H1 (cell line): ENCODE measurements around the gene CCDC12. TPM values are rescaled to one million over a fixed set of nuclear protein-coding genes. Genes with fewer than 3 reads are reported as not detected.

Experiments used
- ASH2L ChIP-seq: fragments of 200-600, 300-600 bp; sonication (generic); IDR thresholded peaks from one replicate; pipeline ENCODE4 v1.7.1; 2017; ENCODE audit warnings: low read length
- ATF2 ChIP-seq: IDR thresholded peaks from 2 replicates; pipeline ENCODE4 v1.6.1; 2012; ENCODE audit warnings: low read length, inconsistent platforms
- KDM4A ChIP-seq: IDR thresholded peaks from one replicate; pipeline ENCODE4 v1.7.1; 2012; ENCODE audit warnings: low read depth, mild to moderate bottlenecking, moderate library complexity, low read length, inconsistent platforms; ENCODE audit not compliant: severe bottlenecking
- POLR2A ChIP-seq, 2 experiments: IDR thresholded peaks; 1 replicate in 1 of 2; 2 replicates in 1 of 2; pipeline ENCODE4 v1.6.1; 2011; ENCODE audit warnings: low read depth in 2 of 2, low read length in 2 of 2, mild to moderate bottlenecking in 2 of 2; ENCODE audit errors: control extremely low read depth in 1 of 2
- RAD21 ChIP-seq, 2 experiments: IDR thresholded peaks in 1 of 2; conservative IDR thresholded peaks in 1 of 2; 2 replicates each; pipeline ENCODE4 v1.6.1; 2011; ENCODE audit warnings: low read depth in 2 of 2, low read length in 2 of 2, improper control_type of control experiment in 1 of 2, inconsistent platforms in 1 of 2, mild to moderate bottlenecking in 1 of 2, moderate library complexity in 1 of 2
- SAP30 ChIP-seq: fragments of 300-600 bp; sonication (generic); IDR thresholded peaks from 2 replicates; pipeline ENCODE4 v1.7.1; 2012; ENCODE audit warnings: low read length, moderate library complexity, mild to moderate bottlenecking, inconsistent platforms; ENCODE audit not compliant: insufficient read depth, insufficient replicate concordance
- USF2 ChIP-seq: IDR thresholded peaks from 2 replicates; pipeline ENCODE4 v1.6.1; 2011; ENCODE audit warnings: low read length, improper control_type of control experiment
- polyA plus RNA-seq, 7 experiments: library from polyadenylated mRNA; depleted of rRNA in 3 of 7; stranded (reverse) in 5 of 7; unstranded in 2 of 7; fragments of >200 nt in 5 of 7; fragments of 200-250 nt in 2 of 7; gene quantifications; 1 replicate in 5 of 7; 2 replicates in 1 of 7; 4 replicates in 1 of 7; pipeline versions ENCODE4 v1.2.1 to v1.2.3, GENCODE V29; 2011 to 2013; ENCODE audit warnings: missing spikeins in 2 of 7, mixed read lengths in 2 of 7
- total RNA-seq: library from RNA; stranded (reverse); fragmentation: NEBNext Ultra II Directional; extraction: Animal tissue kit (Norgen Biotek cat#: 25700); gene quantifications from 2 replicates; pipeline ENCODE4 v1.2.1, GENCODE V29; 2021

Gene CCDC12
- total and polyA plus RNA-seq, 2 of the 8 experiments (the other 6 are each of a cell fraction or from before 2014, with no cell fraction given): 29.5 to 41.3 TPM

GRCh38 chr3:46978985-46979944, 2.7 kb upstream of the CCDC12 start, which contains the start of gene NBEAL2 (continued):
- TF ChIP-seq USF2: no peak
- peak; percentile 44 for TF ChIP-seq SAP30
- TF ChIP-seq KDM4A: peak; percentile 87
- no peak; a peak in 1 of 4 replicates for TF ChIP-seq RAD21 (IDR thresholded peaks at IDR 0.05 in 1 of 2, conservative IDR thresholded peaks at IDR 0.05 in 1 of 2; ENCODE audit: low read depth in 2 of 2, low read length in 2 of 2)
- TF ChIP-seq ASH2L: peak; percentile 70
- no peak for TF ChIP-seq ATF2
- TF ChIP-seq POLR2A (IDR thresholded peaks at IDR 0.05; ENCODE audit: control extremely low read depth in 1 of 2, low read depth in 2 of 2, low read length in 2 of 2): peak in 1 of 2 experiments; percentile 78; a peak in 2 of 3 replicates
